HCT116 (cell line): ENCODE data around the gene MED7. TPM values are rescaled to one million over a fixed set of nuclear protein-coding genes. Genes with fewer than 3 reads are reported as not detected.

Source experiments
- ATAC-seq: fragments of 200-7000 bp; cut with Tn5 transposase; 2 replicates; pipeline ENCODE4 v1.9.1; 2020; ENCODE audit warnings: mild to moderate bottlenecking, moderate library complexity
- BruUV-seq: library from RNA; stranded (reverse); fragments of 400-500 nt; replicated peaks from 2 replicates; lab custom pipeline; 2021; lab: Mats Ljungman, UMichigan
- CTCF ChIA-PET: fragments of 300-600 bp; sonication (Branson Sonifier 250); formaldehyde crosslinking; loops from one replicate; lab custom pipeline; 2021; ENCODE audit warnings: antibody characterized with exemption; lab: Charles Lee
- POLR2A ChIA-PET: fragments of 300-600, 350-600 bp; sonication (Branson Sonifier 250); formaldehyde crosslinking; loops from one replicate; lab custom pipeline; 2021; ENCODE audit warnings: antibody characterized with exemption; lab: Charles Lee
- RAD21 ChIA-PET, 2 experiments: fragments of 300-600 bp; sonication (Branson Sonifier 250); formaldehyde crosslinking; loops; one replicate each; lab custom pipeline; 2023; ENCODE audit warnings: low total read pairs in 2 of 2; ENCODE audit not compliant: uncharacterized antibody in 2 of 2, unreplicated experiment in 2 of 2, low non-redundant PET in 1 of 2; lab: Charles Lee
- DNase-seq: peaks from one replicate; pipeline ENCODE4 v3.0.0-alpha.2; 2010; ENCODE audit warnings: low read depth, low spot score
- H2AFZ ChIP-seq: fragments of 200-600 bp; shearing (Covaris generic), sonication (generic); 2 replicates; pipeline ENCODE4 v1.6.1; 2017; ENCODE audit warnings: low read depth, mixed run types, mixed read lengths, antibody characterized with exemption, low read length; ENCODE audit not compliant: poor library complexity, severe bottlenecking
- H3K27ac ChIP-seq: 2 replicates; pipeline ENCODE4 v1.5.1; 2012; ENCODE audit warnings: low read depth, low read length
- H3K27me3 ChIP-seq: fragments of 200-600 bp; sonication (generic); 2 replicates; pipeline ENCODE4 v1.6.1; 2016; ENCODE audit warnings: mixed run types, low read length, mixed read lengths; ENCODE audit not compliant: insufficient read depth
- H3K36me3 ChIP-seq, 2 experiments: fragments of 200-500 bp in 1 of 2; fragments of 200-600 bp in 1 of 2; sonication (Bioruptor generic) in 1 of 2; sonication (generic) in 1 of 2; 2 replicates each; pipeline versions ENCODE4 v1.5.1 to v1.6.1; 2014 to 2016; ENCODE audit warnings: low read length in 2 of 2, inconsistent platforms in 1 of 2, mixed read lengths in 1 of 2, mixed run types in 1 of 2; ENCODE audit not compliant: insufficient read depth in 2 of 2, control insufficient read depth in 1 of 2
- H3K4me1 ChIP-seq, 2 experiments: fragments of 200-600 bp in 1 of 2; sonication (generic) in 1 of 2; 2 replicates each; pipeline versions ENCODE4 v1.5.1 to v1.6.1; 2012 to 2017; ENCODE audit warnings: low read length in 2 of 2, inconsistent platforms in 1 of 2, mild to moderate bottlenecking in 1 of 2, mixed read lengths in 1 of 2, mixed run types in 1 of 2, moderate library complexity in 1 of 2; ENCODE audit not compliant: insufficient read depth in 2 of 2, control insufficient read depth in 1 of 2
- H3K4me2 ChIP-seq: fragments of 200-600 bp; sonication (generic); 2 replicates; pipeline ENCODE4 v1.6.1; 2017; ENCODE audit warnings: mixed run types, low read length, mixed read lengths
- H3K4me3 ChIP-seq, 2 experiments: fragments of 200-600 bp in 1 of 2; sonication (generic) in 1 of 2; replicated peaks in 1 of 2; 2 replicates each; pipeline ENCODE4 v1.5.1; 2011 to 2016; ENCODE audit warnings: low read length in 2 of 2, control low read depth in 1 of 2, low read depth in 1 of 2, mild to moderate bottlenecking in 1 of 2, mixed read lengths in 1 of 2, mixed run types in 1 of 2
- H3K79me2 ChIP-seq: fragments of 200-600 bp; sonication (generic); 2 replicates; pipeline ENCODE4 v1.6.1; 2017; ENCODE audit warnings: mild to moderate bottlenecking, mixed run types, low read length, moderate library complexity, mixed read lengths; ENCODE audit not compliant: insufficient read depth
- H3K9ac ChIP-seq: fragments of 200-600 bp; sonication (generic); 2 replicates; pipeline ENCODE4 v1.6.1; 2016; ENCODE audit warnings: low read length, mixed read lengths
- H3K9me2 ChIP-seq: fragments of 200-600 bp; sonication (generic), shearing (Covaris generic); 2 replicates; pipeline ENCODE4 v1.6.1; 2017; ENCODE audit warnings: mixed run types, mild to moderate bottlenecking, moderate library complexity; ENCODE audit not compliant: insufficient read depth
- H3K9me3 ChIP-seq, 2 experiments: fragments of 200-500 bp in 1 of 2; fragments of 200-600 bp in 1 of 2; sonication (Bioruptor generic) in 1 of 2; sonication (generic) in 1 of 2; 2 replicates each; pipeline ENCODE4 v1.6.1; 2014 to 2017; ENCODE audit warnings: low read length in 2 of 2, mixed read lengths in 2 of 2, inconsistent platforms in 1 of 2, low read depth in 1 of 2, mild to moderate bottlenecking in 1 of 2, mixed run types in 1 of 2, moderate library complexity in 1 of 2; ENCODE audit not compliant: control insufficient read depth in 1 of 2, insufficient read depth in 1 of 2
- H4K20me1 ChIP-seq: fragments of 200-600 bp; sonication (generic), shearing (Covaris generic); 2 replicates; pipeline ENCODE4 v1.6.1; 2017; ENCODE audit warnings: mixed run types, mild to moderate bottlenecking, moderate library complexity; ENCODE audit not compliant: insufficient read depth
- CEBPB ChIP-seq: IDR thresholded peaks from 2 replicates; pipeline ENCODE4 v1.6.1; 2012; ENCODE audit warnings: low read depth
- ELF1 ChIP-seq: IDR thresholded peaks from 2 replicates; pipeline ENCODE4 v1.6.1; 2012; ENCODE audit warnings: low read depth, borderline replicate concordance
- EZH2phosphoT487 ChIP-seq: fragments of 200-600 bp; IDR thresholded peaks from 2 replicates; pipeline ENCODE4 v1.6.1; 2018; ENCODE audit warnings: antibody characterized with exemption, borderline replicate concordance
- FOSL1 ChIP-seq: IDR thresholded peaks from 2 replicates; pipeline ENCODE4 v1.6.1; 2012; ENCODE audit warnings: low read depth
- RAD21 ChIP-seq: IDR thresholded peaks from 2 replicates; pipeline ENCODE4 v1.6.1; 2012; ENCODE audit warnings: low read depth, mild to moderate bottlenecking
- SIN3A ChIP-seq: IDR thresholded peaks from 2 replicates; pipeline ENCODE4 v1.6.1; 2012; ENCODE audit warnings: low read depth
- ZFX ChIP-seq: fragments of 450-650 bp; IDR thresholded peaks from 2 replicates; pipeline ENCODE4 v1.6.1; 2017
- intact Hi-C: fragments of 100-400 bp; cut with micrococcal nuclease; formaldehyde crosslinking; loops from 2 replicates; pipeline ENCODE4 v1.10.0; 2022
- total RNA-seq: library from RNA; stranded (reverse); gene quantifications from one replicate; pipeline ENCODE4 v1.2.1, GENCODE V29; 2021; ENCODE audit not compliant: unreplicated experiment
- TF ChIP-seq, protein P1 (sequence below): IDR thresholded peaks from 2 replicates; pipeline ENCODE4 v1.6.1; 2011; ENCODE audit warnings: mild to moderate bottlenecking, low read length, moderate library complexity; ENCODE audit not compliant: insufficient replicate concordance; ENCODE audit errors: extremely low read depth
- TF ChIP-seq, protein P2 (sequence below), 3 experiments: fragments of 200-600 bp in 1 of 3; sonication (generic) in 1 of 3; IDR thresholded peaks in 2 of 3; conservative IDR thresholded peaks in 1 of 3; 2 replicates each; pipeline ENCODE4 v1.5.1; 2012 to 2017; ENCODE audit warnings: low read depth in 2 of 3, low read length in 2 of 3, antibody characterized with exemption in 1 of 3, borderline replicate concordance in 1 of 3, control low read depth in 1 of 3, mild to moderate bottlenecking in 1 of 3, mixed read lengths in 1 of 3, mixed run types in 1 of 3, moderate library complexity in 1 of 3; ENCODE audit not compliant: insufficient read depth in 1 of 3

The MED7 gene
- total RNA-seq, 1 experiment from 2014 or later: 9.1 TPM

DNA sequence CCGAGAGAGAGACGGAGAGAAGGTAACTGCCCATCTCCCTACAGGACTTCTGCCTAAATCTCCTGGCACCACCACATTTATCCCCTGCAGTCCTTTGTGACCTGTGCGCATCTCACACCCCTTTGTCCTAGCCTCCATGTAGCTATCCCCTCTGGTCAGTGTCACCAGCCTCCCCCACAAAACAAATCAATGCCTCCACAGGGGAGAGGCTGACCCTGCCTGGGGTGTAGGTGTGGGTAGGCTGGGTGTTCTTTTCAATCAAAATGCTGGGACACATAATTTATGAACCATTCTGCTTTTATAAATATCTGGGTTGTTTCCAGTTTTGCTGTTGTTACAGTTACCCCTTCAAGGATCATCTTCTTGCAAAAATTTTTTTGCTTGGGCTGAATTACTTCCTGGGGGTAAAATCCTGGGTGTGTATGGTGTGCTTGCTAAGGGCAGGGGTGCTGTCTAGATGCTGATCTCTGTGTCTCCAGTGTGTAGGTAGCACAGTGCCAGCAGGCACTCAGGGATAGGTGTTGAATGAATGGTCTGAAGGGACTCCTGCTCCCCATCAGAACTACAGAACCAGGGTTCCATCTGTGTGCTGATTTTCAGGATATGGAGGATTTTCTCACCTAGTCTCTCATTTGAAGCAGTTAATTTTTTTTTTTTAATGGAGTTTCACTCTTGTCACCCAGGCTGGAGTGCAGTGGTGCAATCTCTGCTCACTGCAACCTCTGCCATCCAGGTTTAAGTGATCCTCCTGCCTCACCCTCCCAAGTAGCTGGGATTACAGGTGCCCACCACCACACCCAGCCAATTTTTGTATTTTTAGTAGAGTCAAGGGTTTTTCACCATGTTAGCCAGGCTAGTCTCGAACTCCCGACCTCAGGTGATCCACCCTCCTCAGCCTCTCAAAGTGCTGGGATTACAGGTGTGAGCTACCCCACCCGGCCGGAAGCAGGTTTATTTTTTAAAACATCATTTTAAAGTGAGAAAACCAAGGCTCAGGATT lies 23.8 kb upstream of the MED7 start, which contains the start of gene GARIN3:
Gene GARIN3 (minus strand): TSS at position 51 of the 1,000 bp plus-strand sequence. CDS start 96 bp downstream, outside the sequence.
- TF ChIP-seq CEBPB (no peak), ZFX (no peak), EZH2phosphoT487 (no peak), FOSL1 (no peak), ELF1 (no peak), SIN3A (no peak), RAD21 (no peak)
- TF ChIP-seq, protein P1, sequence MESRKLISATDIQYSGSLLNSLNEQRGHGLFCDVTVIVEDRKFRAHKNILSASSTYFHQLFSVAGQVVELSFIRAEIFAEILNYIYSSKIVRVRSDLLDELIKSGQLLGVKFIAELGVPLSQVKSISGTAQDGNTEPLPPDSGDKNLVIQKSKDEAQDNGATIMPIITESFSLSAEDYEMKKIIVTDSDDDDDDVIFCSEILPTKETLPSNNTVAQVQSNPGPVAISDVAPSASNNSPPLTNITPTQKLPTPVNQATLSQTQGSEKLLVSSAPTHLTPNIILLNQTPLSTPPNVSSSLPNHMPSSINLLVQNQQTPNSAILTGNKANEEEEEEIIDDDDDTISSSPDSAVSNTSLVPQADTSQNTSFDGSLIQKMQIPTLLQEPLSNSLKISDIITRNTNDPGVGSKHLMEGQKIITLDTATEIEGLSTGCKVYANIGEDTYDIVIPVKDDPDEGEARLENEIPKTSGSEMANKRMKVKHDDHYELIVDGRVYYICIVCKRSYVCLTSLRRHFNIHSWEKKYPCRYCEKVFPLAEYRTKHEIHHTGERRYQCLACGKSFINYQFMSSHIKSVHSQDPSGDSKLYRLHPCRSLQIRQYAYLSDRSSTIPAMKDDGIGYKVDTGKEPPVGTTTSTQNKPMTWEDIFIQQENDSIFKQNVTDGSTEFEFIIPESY: no peak
- TF ChIP-seq, protein P2, sequence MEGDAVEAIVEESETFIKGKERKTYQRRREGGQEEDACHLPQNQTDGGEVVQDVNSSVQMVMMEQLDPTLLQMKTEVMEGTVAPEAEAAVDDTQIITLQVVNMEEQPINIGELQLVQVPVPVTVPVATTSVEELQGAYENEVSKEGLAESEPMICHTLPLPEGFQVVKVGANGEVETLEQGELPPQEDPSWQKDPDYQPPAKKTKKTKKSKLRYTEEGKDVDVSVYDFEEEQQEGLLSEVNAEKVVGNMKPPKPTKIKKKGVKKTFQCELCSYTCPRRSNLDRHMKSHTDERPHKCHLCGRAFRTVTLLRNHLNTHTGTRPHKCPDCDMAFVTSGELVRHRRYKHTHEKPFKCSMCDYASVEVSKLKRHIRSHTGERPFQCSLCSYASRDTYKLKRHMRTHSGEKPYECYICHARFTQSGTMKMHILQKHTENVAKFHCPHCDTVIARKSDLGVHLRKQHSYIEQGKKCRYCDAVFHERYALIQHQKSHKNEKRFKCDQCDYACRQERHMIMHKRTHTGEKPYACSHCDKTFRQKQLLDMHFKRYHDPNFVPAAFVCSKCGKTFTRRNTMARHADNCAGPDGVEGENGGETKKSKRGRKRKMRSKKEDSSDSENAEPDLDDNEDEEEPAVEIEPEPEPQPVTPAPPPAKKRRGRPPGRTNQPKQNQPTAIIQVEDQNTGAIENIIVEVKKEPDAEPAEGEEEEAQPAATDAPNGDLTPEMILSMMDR (IDR thresholded peaks at IDR 0.05 in 2 of 3, conservative IDR thresholded peaks at IDR 0.05 in 1 of 3; ENCODE audit: borderline replicate concordance in 1 of 3, insufficient read depth in 1 of 3, low read depth in 2 of 3, low read length in 2 of 3): no peak
- Histone ChIP-seq H3K9ac (no peak within 1 kb of the TSS), H3K4me1 (no peaks in the 10 kb centered on the region), H3K9me3 (no peaks in the 10 kb centered on the region), H3K36me3 (no peaks in the 10 kb centered on the region), H3K79me2 (no peaks in the 10 kb centered on the region), H2AFZ (no peak within 1 kb of the TSS), H3K4me2 (no peak within 1 kb of the TSS), H3K27ac (no peak within 1 kb of the TSS), H3K27me3 (peaks cover 25% of the 10 kb centered on the region), H4K20me1 (no peaks in the 10 kb centered on the region), H3K4me3 (no peak within 1 kb of the TSS), H3K9me2 (no peaks in the 10 kb centered on the region)
- POLR2A ChIA-PET: no interaction called here
- no peak for DNase-seq
- RAD21 ChIA-PET: no interaction called here
- CTCF ChIA-PET: no interaction called here
- intact Hi-C loops: no loop called here
- ATAC-seq: no peak
- BruUV-seq: no TSS peak
